ENCODE results near the gene KIAA1958.

DNA sequence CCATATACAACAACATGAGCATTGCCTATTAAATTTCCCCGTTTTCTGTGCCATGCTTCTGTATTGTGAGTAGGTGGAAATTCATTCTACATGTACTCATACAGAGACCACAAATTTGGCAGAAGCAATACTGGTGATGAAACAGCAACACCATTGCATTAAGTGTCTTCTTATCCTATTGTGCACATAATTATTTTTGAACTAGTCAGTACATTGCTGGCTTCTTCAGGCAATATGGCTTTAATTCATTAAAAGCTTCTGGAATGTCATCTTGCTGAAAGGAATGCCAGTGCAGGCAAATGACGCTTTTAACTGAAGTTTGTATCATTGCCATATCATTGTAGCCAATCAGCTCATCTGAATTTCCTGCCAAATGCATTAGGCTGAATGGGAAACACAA lies 82.6 kb downstream of the KIAA1958 start:
- TF ChIP-seq CTCF (IDR thresholded peaks at IDR 0.05; ENCODE audit: low read depth, low read length) (no peak), EZH2phosphoT487 (IDR thresholded peaks at IDR 0.05; ENCODE audit: low read depth) (no peak)

Data from OCI-LY3 (cell line).